ENCODE measurements around the gene CHD9.
"Not testable (repeated sequence)": the region's sequence is repeated elsewhere in the genome, so short reads cannot be mapped to it uniquely, and the experiment has no call there.

The CHD9 gene

DNA sequence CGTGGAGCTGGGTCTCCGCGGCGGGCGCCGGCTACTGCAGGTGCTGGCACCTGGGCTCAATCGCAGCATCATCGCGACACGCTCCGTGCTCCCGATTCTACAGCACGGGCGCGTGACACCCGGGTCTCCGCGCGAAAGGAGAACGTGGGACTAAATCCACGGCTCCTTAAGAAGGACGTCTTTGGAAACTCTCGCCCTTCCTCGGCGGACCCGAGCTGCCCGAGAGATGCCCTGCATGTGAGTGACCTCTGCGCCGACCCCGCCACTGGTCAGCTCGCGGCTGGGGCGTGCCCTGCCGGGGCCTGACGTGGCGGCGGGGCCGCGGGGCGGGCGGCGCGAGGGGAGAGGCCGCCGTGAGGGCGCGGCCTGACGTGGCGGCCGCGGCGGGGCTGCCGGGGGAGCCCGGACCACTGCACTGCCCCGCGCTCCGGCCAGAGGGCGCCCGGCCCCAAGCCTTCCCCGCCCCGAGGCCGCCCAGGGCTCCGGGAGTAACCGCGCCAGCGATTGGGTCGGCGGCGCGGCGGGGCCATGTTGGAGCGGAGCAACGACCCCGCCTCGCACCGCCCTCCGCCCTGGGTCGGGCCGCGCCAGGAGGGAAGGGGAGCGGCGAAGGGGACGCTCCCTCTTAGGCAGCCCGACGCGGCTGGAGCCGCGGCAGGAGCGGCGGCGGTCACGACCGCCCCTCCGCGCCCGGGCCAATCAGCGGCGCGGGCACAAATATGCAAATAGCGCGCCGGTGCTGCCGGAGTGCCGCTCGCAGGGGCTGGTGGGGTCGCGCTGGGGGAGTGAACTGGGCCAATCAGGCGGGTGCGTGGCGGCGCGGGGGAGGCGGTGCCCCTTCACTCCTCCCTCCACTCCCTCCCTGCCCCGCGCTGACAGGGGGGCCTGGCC lies 75.6 kb downstream of the CHD9 start:
- in situ Hi-C loops (cut with MboI; ENCODE audit: low sequenced_read_pairs), result no loop called here

- in situ Hi-C loops (cut with MboI; ENCODE audit: low sequenced_read_pairs), result no loop called here
Measured at GRCh38 chr16:53131050-53131362, 76.2 kb downstream of the CHD9 start.

DNA sequence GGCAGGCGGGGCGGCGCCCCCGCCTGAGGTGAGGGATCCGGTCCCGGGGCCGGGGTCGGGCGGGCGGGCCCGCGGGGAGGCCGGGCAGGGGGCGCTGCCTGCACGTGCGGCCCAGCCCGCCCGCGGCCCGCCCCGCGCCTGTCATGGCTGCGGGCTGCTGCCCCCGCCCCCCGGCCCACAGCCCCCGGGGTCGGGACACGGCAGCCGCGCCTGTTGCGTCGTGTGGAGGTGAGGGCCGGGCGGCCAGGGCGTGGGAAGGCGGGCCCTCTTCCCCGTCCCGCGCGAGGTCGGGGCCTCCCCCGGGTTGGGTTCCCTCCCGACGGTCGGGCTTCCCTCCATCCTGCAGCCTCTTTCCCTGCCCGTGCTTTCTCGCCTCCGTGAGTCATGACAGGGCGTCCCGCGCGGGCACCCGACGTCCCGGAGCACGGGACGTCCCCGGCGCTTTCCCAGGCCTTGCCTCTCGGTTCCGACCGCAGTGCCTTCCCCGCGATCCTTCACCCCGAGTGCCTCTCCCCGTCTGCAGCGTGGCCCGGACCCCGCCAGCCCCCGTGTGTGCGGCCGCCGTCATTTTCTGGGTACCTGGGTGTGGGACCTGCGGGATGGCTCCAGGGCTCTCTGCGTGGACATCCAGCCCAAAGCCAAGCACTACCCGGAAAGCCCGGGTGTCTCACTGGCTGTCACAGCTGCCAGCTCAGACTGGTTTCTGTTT lies 76.7 kb downstream of the CHD9 start:
- in situ Hi-C loops (cut with MboI; ENCODE audit: low sequenced_read_pairs), result no loop called here

- in situ Hi-C loops (cut with MboI; ENCODE audit: low sequenced_read_pairs), result no loop called here
Measured at GRCh38 chr16:53132406-53132805, 77.6 kb downstream of the CHD9 start.

GRCh38 chr16:53135329-53135728 lies 80.5 kb downstream of the CHD9 start:
- in situ Hi-C loops (cut with MboI; ENCODE audit: low sequenced_read_pairs), result no loop called here

GRCh38 chr16:53142823-53143568 lies 88.2 kb downstream of the CHD9 start:
- in situ Hi-C loops (cut with MboI; ENCODE audit: low sequenced_read_pairs), result no loop called here

- in situ Hi-C loops (cut with MboI; ENCODE audit: low sequenced_read_pairs), result no loop called here
Measured at GRCh38 chr16:53147500-53148065, 92.8 kb downstream of the CHD9 start.

DNA sequence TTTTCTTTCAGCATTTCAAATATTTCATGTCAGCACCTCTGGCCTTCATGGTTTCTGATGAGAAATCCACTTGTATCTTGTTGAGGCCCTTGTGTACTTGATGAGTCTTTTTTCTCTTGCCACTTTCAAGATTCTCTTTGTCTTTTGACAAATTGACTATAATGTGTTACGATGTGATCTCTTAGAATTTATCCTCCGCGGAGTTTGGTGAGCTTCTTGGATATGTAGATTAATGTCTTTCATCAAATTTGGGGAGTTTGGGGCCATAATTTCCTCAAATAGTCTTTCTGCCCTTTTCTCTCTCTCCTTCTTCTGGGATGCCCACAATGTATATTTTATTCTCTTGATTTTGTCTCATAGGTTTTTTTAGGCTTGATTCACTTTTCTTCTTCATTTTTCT lies 96.0 kb downstream of the CHD9 start:
- in situ Hi-C loops (cut with MboI; ENCODE audit: low sequenced_read_pairs), result no loop called here

GRCh38 chr16:53152329-53152728 lies 97.5 kb downstream of the CHD9 start:
- in situ Hi-C loops (cut with MboI; ENCODE audit: low sequenced_read_pairs), result no loop called here

DNA sequence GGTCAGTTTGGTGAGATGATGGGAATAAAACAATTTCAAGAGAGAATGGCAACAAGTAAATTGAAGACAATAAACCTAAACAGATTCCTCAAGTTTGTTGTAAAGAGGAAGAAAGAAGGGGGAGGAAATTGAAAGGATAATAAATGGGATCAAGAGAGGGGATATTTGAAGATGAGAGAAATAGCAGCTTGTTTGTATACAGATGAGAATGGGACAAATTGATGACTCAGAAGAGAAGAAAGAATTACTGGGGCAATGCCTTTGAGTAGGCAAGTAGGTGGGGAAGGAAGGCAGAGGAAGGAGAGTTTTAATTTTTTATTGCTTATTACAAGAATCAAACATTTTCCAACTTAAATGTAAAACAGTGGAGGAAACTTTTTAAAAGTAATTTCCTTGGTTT lies 98.3 kb downstream of the CHD9 start:
- in situ Hi-C loops (cut with MboI; ENCODE audit: low sequenced_read_pairs), result no loop called here

GRCh38 chr16:53154513-53154912 lies 99.7 kb downstream of the CHD9 start:
- in situ Hi-C loops (cut with MboI; ENCODE audit: low sequenced_read_pairs), result no loop called here

- in situ Hi-C loops (cut with MboI; ENCODE audit: low sequenced_read_pairs), result no loop called here
Measured at GRCh38 chr16:53156516-53156915, 101.7 kb downstream of the CHD9 start.

- in situ Hi-C loops (cut with MboI; ENCODE audit: low sequenced_read_pairs), result no loop called here
Measured at GRCh38 chr16:53159781-53160436, 105.1 kb downstream of the CHD9 start.

GRCh38 chr16:53166099-53166498 lies 111.3 kb downstream of the CHD9 start:
- in situ Hi-C loops (cut with MboI; ENCODE audit: low sequenced_read_pairs), result no loop called here

- in situ Hi-C loops (cut with MboI; ENCODE audit: low sequenced_read_pairs), result no loop called here
Measured at GRCh38 chr16:53168744-53169143, 114.0 kb downstream of the CHD9 start.

- in situ Hi-C loops (cut with MboI; ENCODE audit: low sequenced_read_pairs), result no loop called here
Measured at GRCh38 chr16:53172517-53172916, 117.7 kb downstream of the CHD9 start.

DNA sequence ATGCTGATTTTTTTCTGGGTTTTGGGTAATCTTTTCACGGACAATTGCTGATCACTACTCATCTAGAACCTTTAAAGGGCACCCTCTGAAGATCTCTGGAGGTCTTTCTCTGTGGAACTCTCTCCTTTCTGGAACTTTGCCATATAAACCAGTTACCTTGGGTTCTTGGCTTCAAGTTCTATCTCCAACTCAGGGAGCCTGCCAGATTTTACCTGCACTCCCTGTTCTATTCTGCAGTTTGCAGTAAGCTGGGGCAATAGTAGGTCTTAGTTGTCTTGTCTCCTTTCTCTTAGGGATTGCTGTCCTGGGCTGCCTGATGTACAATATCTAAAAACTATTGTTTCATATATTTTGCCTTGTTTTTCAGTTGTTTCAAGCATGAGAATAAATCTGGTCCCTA lies 120.3 kb downstream of the CHD9 start:
- in situ Hi-C loops (cut with MboI; ENCODE audit: low sequenced_read_pairs), result no loop called here

DNA sequence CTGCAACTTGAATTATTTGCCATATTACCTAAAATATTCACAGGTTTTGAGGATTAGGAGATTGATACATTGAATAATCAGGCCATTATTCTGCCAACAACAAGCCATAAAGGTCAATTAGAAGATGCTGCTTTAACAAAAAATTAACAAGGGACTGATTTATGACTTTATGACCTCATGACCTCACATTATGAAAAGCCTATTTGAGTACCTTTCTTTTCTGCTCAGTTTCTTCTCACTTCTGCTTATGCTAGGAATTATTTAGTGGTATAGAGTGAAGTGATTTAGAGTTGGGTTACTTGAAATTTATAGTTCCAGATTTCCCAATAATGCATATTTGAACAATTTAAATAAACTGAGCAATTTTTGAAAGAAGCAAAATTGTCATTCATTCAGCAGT lies 121.6 kb downstream of the CHD9 start:
- in situ Hi-C loops (cut with MboI; ENCODE audit: low sequenced_read_pairs), result no loop called here

DNA sequence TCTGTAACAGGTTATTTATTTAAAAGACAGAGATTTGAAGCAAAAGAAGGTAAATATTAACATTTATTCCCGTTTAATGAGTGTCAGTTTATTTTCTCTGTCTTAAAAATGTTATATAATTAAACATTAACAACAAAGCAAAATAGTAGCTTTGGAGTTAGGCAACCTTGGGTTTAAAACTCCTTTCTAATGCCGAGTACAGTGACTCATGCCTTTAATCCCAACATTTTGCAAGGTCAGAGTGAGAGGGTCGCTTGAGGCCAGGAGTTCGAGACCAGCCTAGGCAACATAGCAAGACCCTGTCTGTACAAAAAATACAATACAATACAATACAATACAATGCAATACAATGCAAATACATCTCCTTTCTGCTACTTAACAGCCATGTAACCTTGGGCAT lies 128.7 kb downstream of the CHD9 start:
- in situ Hi-C loops (cut with MboI; ENCODE audit: low sequenced_read_pairs), result no loop called here

DNA sequence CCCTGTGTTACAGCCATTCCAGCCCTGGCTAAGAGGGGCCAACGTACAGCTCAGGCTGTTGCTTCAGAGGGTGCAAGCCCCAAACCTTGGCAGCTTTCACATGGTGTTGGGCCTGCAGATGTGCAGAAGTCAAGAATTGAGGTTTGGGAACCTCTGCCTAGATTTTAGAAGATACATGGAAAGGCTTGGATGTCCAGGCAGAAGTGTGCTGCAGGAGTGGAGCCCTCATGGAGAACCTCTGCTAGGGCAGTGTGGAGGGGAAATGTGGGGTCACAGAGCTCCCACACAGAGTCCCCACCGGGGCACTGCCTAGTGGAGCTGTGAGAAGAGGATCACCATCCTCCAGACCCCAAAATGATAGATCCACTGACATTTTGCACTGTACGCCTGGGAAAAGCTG lies 130.9 kb downstream of the CHD9 start:
- in situ Hi-C loops (cut with MboI; ENCODE audit: low sequenced_read_pairs), result not testable (repeated sequence)

DNA sequence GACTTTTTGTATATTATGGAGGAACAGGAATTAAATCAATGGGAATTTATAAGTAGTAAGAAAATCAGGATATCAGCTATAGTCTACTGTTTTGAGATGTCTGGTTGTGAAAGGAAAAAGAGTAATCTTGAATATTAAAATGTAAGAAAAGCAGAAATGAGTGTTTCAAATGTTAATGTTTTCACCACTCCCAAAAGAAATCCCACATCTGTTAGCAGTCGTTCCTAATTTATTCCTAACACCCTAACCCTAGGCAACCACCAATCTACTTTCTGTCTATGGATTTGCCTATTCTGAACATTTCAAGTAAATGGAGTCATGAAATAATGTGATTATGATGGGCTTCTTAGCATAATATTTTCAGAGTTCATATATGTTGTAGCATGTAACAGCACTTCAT lies 133.0 kb downstream of the CHD9 start:
- in situ Hi-C loops (cut with MboI; ENCODE audit: low sequenced_read_pairs), result no loop called here

Measured in hTERT RPE-1 (cell line).